Forelimb muscle (tissue), 1 donor: ENCODE measurements around the gene ANKS1B. TPM values are rescaled to one million over a fixed set of nuclear protein-coding genes. Genes with fewer than 3 reads are reported as not detected.
"Not testable (repeated sequence)": the region's sequence is repeated elsewhere in the genome, so short reads cannot be mapped to it uniquely, and the experiment has no call there.

Experiments used
- DNase-seq: peaks from one replicate; pipeline ENCODE4 v3.0.0-alpha.2; 2013; ENCODE audit warnings: low read depth
- polyA plus RNA-seq: library from polyadenylated mRNA; unstranded; fragments of 120-200 nt; gene quantifications from one replicate; pipeline ENCODE4 v1.2.1, GENCODE V29; 2013; ENCODE audit not compliant: insufficient read length

ANKS1B gene
- polyA plus RNA-seq, 1 donor: 2.3 TPM

GRCh38 chr12:99759444-99759843, 225.3 kb downstream of the ANKS1B start:
- no peak for DNase-seq

GRCh38 chr12:99758997-99759396, 225.7 kb downstream of the ANKS1B start:
- no peak for DNase-seq

- DNase-seq: no peak
Measured at GRCh38 chr12:99752740-99753139, 232.0 kb downstream of the ANKS1B start.

GRCh38 chr12:99746538-99746937, 238.2 kb downstream of the ANKS1B start:
- no peak for DNase-seq

GRCh38 chr12:99745895-99746294, 238.8 kb downstream of the ANKS1B start:
- no peak for DNase-seq

GRCh38 chr12:99745121-99745520, 239.6 kb downstream of the ANKS1B start:
- DNase-seq: no peak

- no peak for DNase-seq
Measured at GRCh38 chr12:99736760-99737269, 247.9 kb downstream of the ANKS1B start.

- DNase-seq: no peak
Measured at GRCh38 chr12:99732131-99732530, 252.6 kb downstream of the ANKS1B start.

GRCh38 chr12:99722690-99723486, 261.8 kb downstream of the ANKS1B start:
- no peak for DNase-seq

GRCh38 chr12:99721715-99722275, 262.9 kb downstream of the ANKS1B start:
- DNase-seq: no peak

- not testable (repeated sequence) for DNase-seq
Measured at GRCh38 chr12:99720083-99720465, 264.7 kb downstream of the ANKS1B start.

GRCh38 chr12:99719411-99720082, 265.2 kb downstream of the ANKS1B start:
- DNase-seq: not testable (repeated sequence)

- not testable (repeated sequence) for DNase-seq
Measured at GRCh38 chr12:99715841-99716510, 268.8 kb downstream of the ANKS1B start.

GRCh38 chr12:99714921-99715320, 269.8 kb downstream of the ANKS1B start:
- not testable (repeated sequence) for DNase-seq

GRCh38 chr12:99713946-99714520, 270.7 kb downstream of the ANKS1B start:
- no peak for DNase-seq

- DNase-seq: no peak
Measured at GRCh38 chr12:99712281-99712680, 272.5 kb downstream of the ANKS1B start.

GRCh38 chr12:99711246-99711645, 273.5 kb downstream of the ANKS1B start:
- no peak for DNase-seq

- no peak for DNase-seq
Measured at GRCh38 chr12:99709619-99710018, 275.1 kb downstream of the ANKS1B start.

- DNase-seq: no peak
Measured at GRCh38 chr12:99709116-99709515, 275.6 kb downstream of the ANKS1B start.

- no peak for DNase-seq
Measured at GRCh38 chr12:99707883-99708282, 276.9 kb downstream of the ANKS1B start.

- DNase-seq: no peak
Measured at GRCh38 chr12:99706736-99707473, 277.8 kb downstream of the ANKS1B start.
